ENCODE results near the gene SPTB. TPM values are rescaled to one million over a fixed set of nuclear protein-coding genes. Genes with fewer than 3 reads are reported as not detected.

The SPTB gene
- total and polyA plus RNA-seq, 9 of the 15 experiments (the other 6 are each of a cell fraction or from before 2014, with no cell fraction given) = 0.21 to 45.9 (median 11.7) TPM

DNA sequence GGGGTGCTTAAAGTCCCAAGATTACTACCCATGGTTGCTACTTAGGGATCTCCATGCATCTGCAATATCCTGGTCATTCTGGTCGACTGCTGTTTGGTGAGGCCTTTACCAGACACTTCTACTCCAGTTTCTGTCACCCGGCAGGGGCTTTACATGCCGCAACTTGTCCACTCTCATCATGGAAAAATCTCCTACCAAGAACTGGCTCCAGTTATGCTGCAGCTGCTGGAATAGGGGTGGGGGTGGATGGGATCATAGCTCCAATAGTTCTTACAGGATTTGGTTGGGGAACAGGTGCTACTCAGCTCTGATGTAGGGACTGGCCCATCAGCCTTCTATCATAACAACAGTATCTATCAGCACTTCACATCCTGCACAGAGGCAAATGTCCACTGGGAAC lies 51.6 kb downstream of the SPTB start (continued):
- TF ChIP-seq, protein P1, sequence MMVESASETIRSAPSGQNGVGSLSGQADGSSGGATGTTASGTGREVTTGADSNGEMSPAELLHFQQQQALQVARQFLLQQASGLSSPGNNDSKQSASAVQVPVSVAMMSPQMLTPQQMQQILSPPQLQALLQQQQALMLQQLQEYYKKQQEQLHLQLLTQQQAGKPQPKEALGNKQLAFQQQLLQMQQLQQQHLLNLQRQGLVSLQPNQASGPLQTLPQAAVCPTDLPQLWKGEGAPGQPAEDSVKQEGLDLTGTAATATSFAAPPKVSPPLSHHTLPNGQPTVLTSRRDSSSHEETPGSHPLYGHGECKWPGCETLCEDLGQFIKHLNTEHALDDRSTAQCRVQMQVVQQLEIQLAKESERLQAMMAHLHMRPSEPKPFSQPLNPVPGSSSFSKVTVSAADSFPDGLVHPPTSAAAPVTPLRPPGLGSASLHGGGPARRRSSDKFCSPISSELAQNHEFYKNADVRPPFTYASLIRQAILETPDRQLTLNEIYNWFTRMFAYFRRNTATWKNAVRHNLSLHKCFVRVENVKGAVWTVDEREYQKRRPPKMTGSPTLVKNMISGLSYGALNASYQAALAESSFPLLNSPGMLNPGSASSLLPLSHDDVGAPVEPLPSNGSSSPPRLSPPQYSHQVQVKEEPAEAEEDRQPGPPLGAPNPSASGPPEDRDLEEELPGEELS (CRISPR knock-in tag; IDR thresholded peaks at IDR 0.05; ENCODE audit: borderline replicate concordance) = no peak

DNA sequence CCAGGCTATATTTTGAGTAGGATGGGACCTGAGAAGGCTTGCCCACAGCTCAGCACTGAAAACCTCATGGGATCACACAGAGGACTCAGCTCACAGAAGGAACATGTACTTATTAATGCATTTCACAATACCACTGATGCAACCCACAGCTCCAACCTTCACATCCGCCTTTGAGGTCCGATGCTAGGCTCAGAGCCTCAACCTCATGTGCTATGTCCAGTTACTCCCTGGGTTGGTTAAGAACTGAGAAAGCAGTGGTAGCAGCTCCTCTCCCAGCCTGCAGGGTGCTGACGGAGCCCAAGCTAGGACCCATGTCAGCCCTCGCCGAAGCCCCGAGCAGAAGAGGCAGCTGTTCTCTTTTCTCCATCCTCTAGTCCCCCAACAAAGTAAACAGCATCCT lies 52.9 kb downstream of the SPTB start:
- no peak for FAIRE-seq
- TF ChIP-seq, protein P2, sequence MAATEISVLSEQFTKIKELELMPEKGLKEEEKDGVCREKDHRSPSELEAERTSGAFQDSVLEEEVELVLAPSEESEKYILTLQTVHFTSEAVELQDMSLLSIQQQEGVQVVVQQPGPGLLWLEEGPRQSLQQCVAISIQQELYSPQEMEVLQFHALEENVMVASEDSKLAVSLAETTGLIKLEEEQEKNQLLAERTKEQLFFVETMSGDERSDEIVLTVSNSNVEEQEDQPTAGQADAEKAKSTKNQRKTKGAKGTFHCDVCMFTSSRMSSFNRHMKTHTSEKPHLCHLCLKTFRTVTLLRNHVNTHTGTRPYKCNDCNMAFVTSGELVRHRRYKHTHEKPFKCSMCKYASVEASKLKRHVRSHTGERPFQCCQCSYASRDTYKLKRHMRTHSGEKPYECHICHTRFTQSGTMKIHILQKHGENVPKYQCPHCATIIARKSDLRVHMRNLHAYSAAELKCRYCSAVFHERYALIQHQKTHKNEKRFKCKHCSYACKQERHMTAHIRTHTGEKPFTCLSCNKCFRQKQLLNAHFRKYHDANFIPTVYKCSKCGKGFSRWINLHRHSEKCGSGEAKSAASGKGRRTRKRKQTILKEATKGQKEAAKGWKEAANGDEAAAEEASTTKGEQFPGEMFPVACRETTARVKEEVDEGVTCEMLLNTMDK (IDR thresholded peaks at IDR 0.05; ENCODE audit: borderline replicate concordance, insufficient read depth, low read depth, low read length, poor library complexity, severe bottlenecking) = peak; percentile 4
- TF ChIP-seq MXI1 (IDR thresholded peaks at IDR 0.05; ENCODE audit: low read depth, low read length) = no peak
- peak; percentile 67; the same call in 1 of the 2 replicates for TF ChIP-seq CEBPB (tag; IDR thresholded peaks at IDR 0.05)
- DNase-seq (ENCODE audit: extremely low read depth in 1 of 4, low spot score in 3 of 4) = no peak
- H3K4me2 ChIP-seq (ENCODE audit: insufficient read depth, low read length) = peak overlapping the region; percentile 18; the same call in 1 of the 2 replicates
- H3K9me1 ChIP-seq (ENCODE audit: control insufficient read depth, insufficient read depth, low read length) = peaks cover 3% of the 10 kb centered on the region
- POLR2A ChIA-PET = interaction anchor here (0.6 to 1.2 kb wide), 6 partner anchors 14 to 375 kb away, joined by 3 to 4 read pairs (median 3); no protein-coding TSS in a partner anchor
- no peaks in the 10 kb centered on the region for H3K9me3 ChIP-seq (replicated peaks; ENCODE audit: control insufficient read depth, insufficient read depth, low read depth, low read length)
- H3K27me3 ChIP-seq (ENCODE audit: control insufficient read depth in 2 of 2, insufficient read depth in 2 of 2, low read length in 2 of 2) = no peaks in the 10 kb centered on the region
- ATAC-seq = peak; percentile 42
- peaks cover 32 to 49% of the 10 kb centered on the region in 2 experiments; a peak in 4 of 5 replicates for H3K4me1 ChIP-seq (replicated peaks in 1 of 2; ENCODE audit: control insufficient read depth in 2 of 2, insufficient read depth in 2 of 2, low read length in 2 of 2)
- H3K4me3 ChIP-seq = no peak overlapping the region
- CTCF ChIA-PET (ENCODE audit: low intra/inter-chr PET ratio) = interaction anchor here (2.1 kb wide), 1 partner anchor 65 kb away, joined by 12 read pairs; no protein-coding TSS in a partner anchor
- BruUV-seq (replicated peaks) = no TSS peak
- intact Hi-C loops (cut with micrococcal nuclease) = no loop called here
- peaks cover 15% of the 10 kb centered on the region; the same call in 1 of the 2 replicates for H4K20me1 ChIP-seq (replicated peaks; ENCODE audit: control insufficient read depth, insufficient read depth, low read length)
- no peak overlapping the region; a peak in 1 of 4 replicates for H3K9ac ChIP-seq (ENCODE audit: insufficient read depth in 1 of 2, low read depth in 2 of 2, low read length in 2 of 2)
- peaks cover 80% of the 10 kb centered on the region for H3K79me2 ChIP-seq (ENCODE audit: control insufficient read depth, insufficient read depth, low read length)
- H2AFZ ChIP-seq (ENCODE audit: low read depth, low read length) = no peak overlapping the region
- peaks cover 12% of the 10 kb centered on the region; the same call in 2 of the 3 replicates for H3K36me3 ChIP-seq (ENCODE audit: control insufficient read depth, insufficient read depth, low read length)
- no peak overlapping the region for H3K27ac ChIP-seq (ENCODE audit: extremely low read depth, low read depth, low read length)
- in situ Hi-C loops (cut with MboI) = no loop called here
- WGBS (ENCODE audit: insufficient coverage, low coverage, missing lambda C conversion rate) = 90% methylated on average over 5 of the region's 6 CpGs

Data from K562 (cell line).